H1 (cell line): ENCODE results near the gene COX7B2. TPM values are rescaled to one million over a fixed set of nuclear protein-coding genes. Genes with fewer than 3 reads are reported as not detected.

Experiments
- CTCF ChIA-PET: fragments of 300-600 bp; sonication (Branson Sonifier 250); formaldehyde crosslinking; loops from one replicate; lab custom pipeline; 2021; ENCODE audit not compliant: partially characterized antibody; lab: Charles Lee
- POLR2A ChIA-PET: fragments of 300-600 bp; sonication (Branson Sonifier 250); formaldehyde crosslinking; loops from one replicate; lab custom pipeline; 2021; ENCODE audit warnings: inconsistent platforms; ENCODE audit not compliant: partially characterized antibody; lab: Charles Lee
- DNase-seq, 2 experiments: peaks; one replicate each; pipeline versions ENCODE4 v3.0.0 to v3.0.0-alpha.2; 2010 to 2022; ENCODE audit warnings: low spot score in 2 of 2, low read depth in 1 of 2, mixed read lengths in 1 of 2
- FAIRE-seq: peaks from 2 replicates; lab custom pipeline; 2011; peaks lifted over from hg19 to GRCh38; lab: Jason Lieb, UNC
- H2AFZ ChIP-seq: 2 replicates; pipeline ENCODE4 v1.8.1; 2012; ENCODE audit warnings: low read length, inconsistent platforms
- H2AK5ac ChIP-seq: 2 replicates; pipeline ENCODE4 v1.6.1; 2013; ENCODE audit warnings: low read depth, low read length
- H2BK120ac ChIP-seq: replicated peaks from 2 replicates; pipeline ENCODE3; 2013; ENCODE audit warnings: low read depth, low read length, inconsistent platforms
- H2BK12ac ChIP-seq: 2 replicates; pipeline ENCODE4 v1.6.1; 2013; ENCODE audit warnings: low read depth, low read length
- H2BK15ac ChIP-seq: 2 replicates; pipeline ENCODE4 v1.6.1; 2013; ENCODE audit warnings: low read length
- H2BK20ac ChIP-seq: 2 replicates; pipeline ENCODE4 v1.6.1; 2013; ENCODE audit warnings: low read length
- H2BK5ac ChIP-seq: 2 replicates; pipeline ENCODE4 v1.6.1; 2013; ENCODE audit warnings: low read depth, low read length
- H3K14ac ChIP-seq: 2 replicates; pipeline ENCODE4 v1.6.1; 2013; ENCODE audit warnings: inconsistent platforms; ENCODE audit not compliant: insufficient read length
- H3K18ac ChIP-seq: 2 replicates; pipeline ENCODE4 v1.6.1; 2013; ENCODE audit warnings: low read length; ENCODE audit errors: extremely low read depth
- H3K23ac ChIP-seq: 2 replicates; pipeline ENCODE4 v1.6.1; 2013; ENCODE audit warnings: inconsistent platforms; ENCODE audit not compliant: insufficient read length
- H3K23me2 ChIP-seq: 2 replicates; pipeline ENCODE4 v1.6.1; 2013; ENCODE audit warnings: low read depth, low read length
- H3K27ac ChIP-seq: 2 replicates; pipeline ENCODE4 v1.6.1; 2011; ENCODE audit warnings: low read depth, low read length, inconsistent platforms
- H3K27me3 ChIP-seq, 4 experiments: replicated peaks in 1 of 4; 1 replicate in 1 of 4; 2 replicates in 3 of 4; pipeline versions ENCODE4 v1.6.1 to v1.8.1; 2011 to 2013; ENCODE audit warnings: low read length in 3 of 4, mild to moderate bottlenecking in 3 of 4, inconsistent platforms in 2 of 4, mixed read lengths in 2 of 4, moderate library complexity in 1 of 4; ENCODE audit not compliant: control insufficient read depth in 3 of 4, insufficient read depth in 3 of 4; ENCODE audit errors: extremely low read depth in 1 of 4
- H3K36me3 ChIP-seq, 4 experiments: 2 replicates each; pipeline versions ENCODE4 v1.6.1 to v1.8.1; 2011 to 2013; ENCODE audit warnings: mild to moderate bottlenecking in 4 of 4, low read length in 3 of 4, moderate library complexity in 2 of 4, control low read depth in 1 of 4, inconsistent platforms in 1 of 4; ENCODE audit not compliant: insufficient read depth in 4 of 4, control insufficient read depth in 2 of 4
- H3K4ac ChIP-seq: replicated peaks from 2 replicates; pipeline ENCODE3; 2013; ENCODE audit warnings: low read length, low read depth, mixed read lengths, inconsistent platforms; ENCODE audit not compliant: insufficient read length
- H3K4me1 ChIP-seq, 4 experiments: replicated peaks in 1 of 4; 1 replicate in 1 of 4; 2 replicates in 3 of 4; pipeline versions ENCODE4 v1.6.1 to v1.8.1; 2011 to 2013; ENCODE audit warnings: low read length in 3 of 4, inconsistent platforms in 2 of 4, mixed read lengths in 1 of 4; ENCODE audit not compliant: insufficient read depth in 4 of 4, control insufficient read depth in 3 of 4
- H3K4me2 ChIP-seq, 2 experiments: 2 replicates each; pipeline versions ENCODE4 v1.6.1 to v1.8.1; 2011 to 2013; ENCODE audit warnings: low read depth in 2 of 2, low read length in 2 of 2, control low read depth in 1 of 2, inconsistent platforms in 1 of 2, mild to moderate bottlenecking in 1 of 2; ENCODE audit not compliant: insufficient read depth in 1 of 2
- H3K4me3 ChIP-seq, 4 experiments: fragments of 200-600, 300-600 bp in 1 of 4; sonication (generic), shearing (Covaris generic), sonication (Bioruptor Twin) in 1 of 4; 2 replicates each; pipeline versions ENCODE4 v1.5.1 to v1.8.1; 2011 to 2016; ENCODE audit warnings: low read length in 4 of 4, low read depth in 3 of 4, control low read depth in 2 of 4, inconsistent platforms in 2 of 4, mild to moderate bottlenecking in 2 of 4, mixed read lengths in 1 of 4, moderate library complexity in 1 of 4; ENCODE audit not compliant: insufficient read depth in 2 of 4; ENCODE audit errors: extremely low read depth in 1 of 4
- H3K56ac ChIP-seq: replicated peaks from 2 replicates; pipeline ENCODE3; 2013; ENCODE audit warnings: low read depth, mild to moderate bottlenecking, mixed read lengths, low read length, inconsistent platforms; ENCODE audit not compliant: insufficient read length
- H3K79me1 ChIP-seq: 2 replicates; pipeline ENCODE4 v1.6.1; 2013; ENCODE audit warnings: low read depth, low read length, control low read depth
- H3K79me2 ChIP-seq, 2 experiments: 2 replicates each; pipeline versions ENCODE4 v1.6.1 to v1.8.1; 2012 to 2013; ENCODE audit warnings: low read length in 2 of 2, mild to moderate bottlenecking in 2 of 2, inconsistent platforms in 1 of 2; ENCODE audit not compliant: insufficient read depth in 2 of 2, control insufficient read depth in 1 of 2
- H3K9ac ChIP-seq, 4 experiments: replicated peaks in 1 of 4; 1 replicate in 1 of 4; 2 replicates in 3 of 4; pipeline versions ENCODE4 v1.6.1 to v1.8.1; 2011 to 2013; ENCODE audit warnings: low read depth in 3 of 4, low read length in 3 of 4, control low read depth in 2 of 4, mild to moderate bottlenecking in 2 of 4, moderate library complexity in 2 of 4, inconsistent platforms in 1 of 4; ENCODE audit errors: extremely low read depth in 1 of 4
- H3K9me3 ChIP-seq, 2 experiments: 2 replicates each; pipeline versions ENCODE4 v1.6.1 to v1.8.1; 2012 to 2013; ENCODE audit warnings: mild to moderate bottlenecking in 2 of 2, moderate library complexity in 2 of 2, control low read depth in 1 of 2, inconsistent platforms in 1 of 2, low read depth in 1 of 2, low read length in 1 of 2, mixed read lengths in 1 of 2; ENCODE audit not compliant: insufficient read depth in 2 of 2
- H4K20me1 ChIP-seq, 2 experiments: replicated peaks in 1 of 2; 2 replicates each; pipeline versions ENCODE3 to v1.8.1; 2011 to 2013; ENCODE audit warnings: inconsistent platforms in 2 of 2, low read length in 2 of 2, mild to moderate bottlenecking in 1 of 2; ENCODE audit not compliant: insufficient read depth in 2 of 2, control insufficient read depth in 1 of 2
- H4K5ac ChIP-seq: 2 replicates; pipeline ENCODE4 v1.6.1; 2013; ENCODE audit warnings: low read length, low read depth, mixed read lengths, inconsistent platforms; ENCODE audit not compliant: insufficient read length
- H4K8ac ChIP-seq: 2 replicates; pipeline ENCODE4 v1.8.0; 2013; ENCODE audit warnings: mild to moderate bottlenecking, moderate library complexity, low read length, inconsistent platforms; ENCODE audit not compliant: insufficient read depth; ENCODE audit errors: extremely low read depth
- H4K91ac ChIP-seq: replicated peaks from 2 replicates; pipeline ENCODE3; 2013; ENCODE audit warnings: low read length, mixed read lengths, inconsistent platforms; ENCODE audit not compliant: insufficient read length
- BCL11A ChIP-seq, 2 experiments: IDR thresholded peaks; one replicate each; pipeline ENCODE4 v1.6.1; 2011; ENCODE audit warnings: low read depth in 2 of 2, low read length in 2 of 2, mild to moderate bottlenecking in 2 of 2
- CBX8 ChIP-seq: fragments of 300-800, 300-1000 bp; sonication (generic); IDR thresholded peaks from 2 replicates; pipeline ENCODE4 v1.7.1; 2016; ENCODE audit warnings: low read depth, low read length, borderline replicate concordance
- JUND ChIP-seq: IDR thresholded peaks from 2 replicates; pipeline ENCODE4 v1.6.1; 2011; ENCODE audit warnings: mild to moderate bottlenecking, improper control_type of control experiment, low read length
- SIN3A ChIP-seq, 2 experiments: IDR thresholded peaks in 1 of 2; conservative IDR thresholded peaks in 1 of 2; 2 replicates each; pipeline ENCODE4 v1.6.1; 2011 to 2012; ENCODE audit warnings: low read length in 2 of 2, improper control_type of control experiment in 1 of 2, low read depth in 1 of 2, mild to moderate bottlenecking in 1 of 2
- TAF1 ChIP-seq: IDR thresholded peaks from 2 replicates; pipeline ENCODE4 v1.6.1; 2011; ENCODE audit warnings: mild to moderate bottlenecking, low read depth, low read length
- USF2 ChIP-seq: IDR thresholded peaks from 2 replicates; pipeline ENCODE4 v1.6.1; 2011; ENCODE audit warnings: low read length, improper control_type of control experiment
- WGBS, 2 experiments: shearing (Covaris generic) in 1 of 2; methylation state at CpG; one replicate each; pipeline versions ENCODE4 v1.1.6 to v1.1.7; 2013 to 2015; ENCODE audit warnings: low lambda C conversion rate in 2 of 2, mixed read lengths in 2 of 2, inconsistent platforms in 1 of 2, low coverage in 1 of 2, missing lambda C conversion rate in 1 of 2; ENCODE audit not compliant: insufficient replicate concordance in 2 of 2, insufficient coverage in 1 of 2, insufficient read length in 1 of 2; ENCODE audit errors: extremely low coverage in 1 of 2, missing lambda C conversion rate in 1 of 2; 5-methylcytosine and 5-hydroxymethylcytosine counted together
- polyA plus RNA-seq, 7 experiments: library from polyadenylated mRNA; depleted of rRNA in 3 of 7; stranded (reverse) in 5 of 7; unstranded in 2 of 7; fragments of >200 nt in 5 of 7; fragments of 200-250 nt in 2 of 7; gene quantifications; 1 replicate in 5 of 7; 2 replicates in 1 of 7; 4 replicates in 1 of 7; pipeline versions ENCODE4 v1.2.1 to v1.2.3, GENCODE V29; 2011 to 2013; ENCODE audit warnings: missing spikeins in 2 of 7, mixed read lengths in 2 of 7
- total RNA-seq: library from RNA; stranded (reverse); fragmentation: NEBNext Ultra II Directional; extraction: Animal tissue kit (Norgen Biotek cat#: 25700); gene quantifications from 2 replicates; pipeline ENCODE4 v1.2.1, GENCODE V29; 2021

Gene COX7B2
- total and polyA plus RNA-seq, 2 of the 8 experiments (the other 6 are each of a cell fraction or from before 2014, with no cell fraction given), result not detected

GRCh38 chr4:46804781-46805413, 104.1 kb downstream of the COX7B2 start:
- H2BK20ac ChIP-seq, result no peak overlapping the region
- H4K20me1 ChIP-seq, result no peaks in the 10 kb centered on the region
- no peaks in the 10 kb centered on the region for H3K4me1 ChIP-seq
- H3K23ac ChIP-seq, result no peak overlapping the region
- H2AK5ac ChIP-seq, result no peak overlapping the region
- H3K79me1 ChIP-seq, result no peaks in the 10 kb centered on the region
- no peak overlapping the region for H3K56ac ChIP-seq
- no peak overlapping the region for H3K27ac ChIP-seq
- DNase-seq (no peak), FAIRE-seq (no peak)
- H3K4me2 ChIP-seq, result no peak overlapping the region
- H3K9me3 ChIP-seq, result peaks cover 0 to 8% of the 10 kb centered on the region in 2 experiments; a peak in 1 of 4 replicates
- H3K18ac ChIP-seq, result no peak overlapping the region
- H3K27me3 ChIP-seq, result no peaks in the 10 kb centered on the region
- H4K91ac ChIP-seq, result no peak overlapping the region
- no peaks in the 10 kb centered on the region for H3K36me3 ChIP-seq
- no peak overlapping the region for H2AFZ ChIP-seq
- H4K8ac ChIP-seq, result no peak overlapping the region
- WGBS, 2 experiments, result 94% methylated on average over 14 of the region's 24 CpGs; no CpG with 5 or more reads in 1 of the 2 experiments
- POLR2A ChIA-PET, result no interaction called here
- CTCF ChIA-PET, result interaction anchor here (0.9 kb wide), 1 partner anchor 15 kb away, joined by 3 read pairs; no protein-coding TSS in a partner anchor
- no peak overlapping the region for H2BK5ac ChIP-seq
- H3K4ac ChIP-seq, result no peak overlapping the region
- H3K9ac ChIP-seq, result no peak overlapping the region
- H2BK15ac ChIP-seq, result no peak overlapping the region
- H4K5ac ChIP-seq, result no peak overlapping the region
- H3K4me3 ChIP-seq, result no peak overlapping the region
- no peak overlapping the region for H2BK12ac ChIP-seq
- H3K23me2 ChIP-seq, result no peaks in the 10 kb centered on the region
- no peak overlapping the region for H3K14ac ChIP-seq
- TF ChIP-seq BCL11A (IDR thresholded peaks at IDR 0.05; ENCODE audit: low read depth in 2 of 2, low read length in 2 of 2), result no peak
- TF ChIP-seq JUND, result no peak
- no peak for TF ChIP-seq USF2
- no peak for TF ChIP-seq TAF1
- no peak for TF ChIP-seq CBX8
- TF ChIP-seq SIN3A (conservative IDR thresholded peaks at IDR 0.05 in 1 of 2, IDR thresholded peaks at IDR 0.05 in 1 of 2; ENCODE audit: low read depth in 1 of 2, low read length in 2 of 2), result no peak
- no peaks in the 10 kb centered on the region for H3K79me2 ChIP-seq
- no peak overlapping the region for H2BK120ac ChIP-seq
